Right kidney (tissue), 1 donor: ENCODE measurements around the gene DNAJB2.
"Not testable (repeated sequence)": the region's sequence is repeated elsewhere in the genome, so short reads cannot be mapped to it uniquely, and the experiment has no call there.

Experiments used
- DNase-seq: peaks from one replicate; pipeline ENCODE4 v3.0.0-alpha.2; 2016

DNAJB2 gene

DNA sequence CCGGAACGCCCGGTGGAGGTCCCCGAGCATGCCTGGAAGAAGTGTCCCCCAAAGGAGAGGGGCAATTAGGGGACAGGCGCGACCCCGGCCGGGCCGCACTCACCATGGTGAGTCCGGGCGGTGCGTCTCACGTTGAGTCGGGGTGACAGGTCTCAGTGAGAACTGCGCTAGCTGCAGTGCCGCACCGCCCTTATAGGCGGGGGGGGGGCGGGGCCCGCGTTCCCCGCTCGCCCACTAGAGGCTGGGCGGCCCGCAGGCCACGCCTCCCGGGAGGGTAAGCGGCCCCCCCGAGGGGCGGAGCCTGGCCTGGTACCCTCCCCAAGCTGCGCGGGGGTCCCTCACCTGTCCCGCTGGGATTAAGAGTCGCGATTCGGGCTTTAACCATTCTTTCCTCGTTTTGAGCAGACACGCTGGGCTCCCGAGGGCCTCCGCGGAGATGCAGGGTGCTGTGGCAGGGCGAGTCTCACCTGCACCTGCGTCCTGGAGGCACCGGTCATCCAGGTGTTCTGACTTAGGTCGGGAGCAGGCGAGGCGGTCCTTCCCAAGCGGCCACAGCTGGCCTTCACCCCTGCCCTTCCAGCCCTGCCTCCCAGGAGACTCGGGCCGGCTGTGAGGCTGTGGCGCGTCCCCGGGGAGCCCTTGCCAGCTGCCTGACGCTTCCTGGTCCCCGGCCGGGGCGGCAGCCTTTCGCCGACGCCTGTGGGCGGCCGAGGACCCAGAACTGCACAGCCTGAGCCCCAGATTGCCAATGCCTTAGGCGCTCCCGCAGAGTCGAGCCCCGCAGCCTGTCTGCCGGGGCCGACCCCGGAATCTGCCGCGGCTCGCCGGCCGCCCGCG is 25.2 kb upstream of the DNAJB2 start, which contains the start of gene TUBA4A:
Gene TUBA4A (minus strand): TSS at position 166 of the 837 bp plus-strand sequence. CDS start 60 bp downstream, at position 106.
- DNase-seq = peak; percentile 84

DNA sequence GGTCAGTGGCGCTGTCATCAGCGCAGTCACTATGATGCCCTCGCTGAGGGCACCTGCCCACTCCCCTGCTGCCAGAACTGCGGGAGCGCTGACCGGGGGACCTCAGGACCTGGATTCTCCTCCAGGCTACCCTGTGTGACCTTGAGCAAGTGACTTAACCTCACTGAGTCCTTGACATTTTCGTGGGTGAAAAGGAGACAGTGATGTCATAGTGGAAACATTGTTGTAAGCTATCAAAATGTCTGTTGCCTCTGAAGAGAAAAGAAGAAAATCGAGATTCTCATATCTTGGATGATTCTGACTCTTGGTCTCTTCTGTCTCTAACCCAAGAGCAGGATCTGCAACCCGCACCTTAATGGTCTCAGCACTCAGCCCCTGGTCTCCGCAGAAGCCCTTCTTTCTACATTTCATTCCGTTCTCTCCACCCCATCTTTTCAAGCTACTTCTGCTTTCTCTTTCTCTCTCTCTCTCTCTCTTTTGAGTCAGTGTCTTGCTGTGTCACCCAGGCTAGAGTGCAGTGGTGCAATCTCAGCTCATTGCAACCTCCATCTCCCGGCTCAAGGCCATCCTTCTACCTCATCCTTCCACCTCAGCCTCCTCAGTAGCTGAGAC is 24.5 kb upstream of the DNAJB2 start:
- no peak for DNase-seq

- DNase-seq = not testable (repeated sequence)
Measured at GRCh38 chr2:219258942-219259341, 20.2 kb upstream of the DNAJB2 start.

GRCh38 chr2:219261024-219261855 is 17.9 kb upstream of the DNAJB2 start:
- no peak for DNase-seq

GRCh38 chr2:219266232-219266631 is 12.9 kb upstream of the DNAJB2 start:
- DNase-seq = no peak

DNA sequence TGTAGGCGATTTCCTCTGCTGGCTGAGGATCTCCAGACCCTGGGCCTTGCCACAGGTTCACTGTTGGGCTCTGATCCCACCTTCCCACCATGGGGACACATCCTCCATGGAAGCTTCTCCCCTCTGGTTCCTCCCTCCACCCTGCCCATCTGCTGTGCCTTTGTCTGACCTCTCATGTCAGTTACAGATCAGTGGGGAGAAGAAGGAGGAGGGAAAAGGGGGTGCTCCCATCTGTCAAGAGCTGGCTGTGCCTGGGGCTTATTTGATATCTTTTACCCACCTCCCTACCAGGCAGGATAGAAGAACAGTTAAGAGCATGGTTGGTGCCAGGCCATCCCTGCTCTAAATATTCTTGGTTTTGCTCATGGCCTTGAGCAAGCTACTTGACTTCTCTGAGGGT is 12.3 kb upstream of the DNAJB2 start:
- DNase-seq = no peak

GRCh38 chr2:219268294-219268693 is 10.9 kb upstream of the DNAJB2 start:
- DNase-seq = no peak

DNA sequence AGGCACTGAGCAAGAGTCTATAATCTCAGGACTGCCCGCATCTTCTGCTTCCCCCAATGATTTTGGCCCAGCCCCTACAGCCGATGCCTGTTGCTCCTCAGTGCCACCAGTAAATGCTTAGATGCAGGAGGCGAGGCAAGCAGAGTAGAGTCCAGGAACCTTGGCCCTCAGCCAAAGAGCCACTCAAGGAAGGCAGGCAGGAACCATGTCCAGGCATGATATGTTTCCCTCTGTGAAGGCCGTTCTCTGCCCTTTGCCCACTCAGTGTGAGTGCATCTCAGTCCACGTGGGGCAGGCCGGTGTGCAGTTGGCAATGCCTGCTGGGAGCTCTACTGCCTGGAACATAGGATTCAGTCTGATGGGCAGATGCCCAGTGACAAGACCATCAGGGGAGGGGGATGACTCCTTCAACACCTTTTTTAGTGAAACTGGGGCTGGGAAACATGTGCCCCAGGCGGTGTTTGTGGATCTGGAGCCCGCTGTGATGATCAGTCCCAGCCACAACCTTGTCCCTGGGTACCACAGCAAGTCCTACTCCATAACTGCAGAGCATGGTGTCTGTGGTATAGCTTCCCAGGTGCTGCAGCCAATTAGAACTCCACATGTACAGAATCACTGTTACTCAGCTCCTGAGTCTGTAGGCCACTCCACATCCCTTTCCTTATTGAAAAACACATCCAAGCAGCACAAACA is 9.7 kb upstream of the DNAJB2 start:
- no peak for DNase-seq

DNA sequence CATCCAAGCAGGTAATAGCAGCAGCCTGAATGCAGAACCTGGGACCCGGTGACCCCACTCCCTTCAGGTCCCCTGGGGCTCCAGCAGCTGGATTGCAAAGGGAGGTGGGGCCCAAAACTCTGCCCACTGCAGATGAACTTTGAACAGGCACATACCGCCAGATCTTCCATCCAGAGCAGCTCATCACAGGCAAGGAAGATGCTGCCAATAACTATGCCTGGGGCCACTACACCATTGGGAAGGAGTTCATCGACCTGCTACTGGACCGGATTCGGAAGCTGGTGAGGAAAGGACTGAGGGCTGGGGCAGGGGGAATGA is 9.2 kb upstream of the DNAJB2 start:
- DNase-seq = no peak

DNA sequence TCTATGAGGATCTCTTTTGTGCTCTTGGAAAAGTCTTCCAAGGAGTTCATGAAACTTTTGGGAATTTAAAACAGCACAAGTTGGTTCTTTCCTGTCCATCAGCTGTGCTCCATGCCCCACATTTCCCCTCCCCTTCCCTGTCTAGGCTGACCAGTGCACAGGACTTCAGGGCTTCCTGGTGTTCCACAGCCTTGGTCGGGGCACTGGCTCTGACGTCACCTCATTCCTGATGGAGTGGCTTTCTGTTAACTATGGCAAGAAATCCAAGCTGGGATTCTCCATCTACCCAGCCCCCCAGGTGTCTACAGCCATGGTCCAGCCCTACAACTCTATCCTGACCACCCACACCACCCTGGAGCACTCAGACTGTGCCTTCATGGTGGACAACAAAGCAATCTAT is 8.1 kb upstream of the DNAJB2 start:
- DNase-seq = no peak

DNA sequence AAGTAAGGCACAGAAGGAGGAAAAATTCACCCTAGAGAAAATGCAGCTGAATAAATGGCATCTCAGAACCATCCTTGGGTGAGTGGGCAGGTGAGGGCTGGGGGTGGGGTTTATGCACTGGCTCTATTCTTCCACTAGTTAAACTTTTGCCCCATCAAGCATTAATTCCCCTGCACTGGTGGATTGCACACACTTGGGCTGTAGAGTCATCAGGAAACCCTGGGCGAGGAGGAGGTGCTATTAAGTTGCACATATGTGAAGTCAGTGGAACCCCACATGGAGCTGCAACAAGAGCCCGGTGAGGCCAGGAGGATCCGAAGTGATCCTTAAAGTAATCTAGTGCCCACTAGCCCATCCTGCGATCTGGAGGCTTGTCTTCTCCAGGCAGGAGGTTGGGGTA is 6.8 kb upstream of the DNAJB2 start:
- no peak for DNase-seq

DNA sequence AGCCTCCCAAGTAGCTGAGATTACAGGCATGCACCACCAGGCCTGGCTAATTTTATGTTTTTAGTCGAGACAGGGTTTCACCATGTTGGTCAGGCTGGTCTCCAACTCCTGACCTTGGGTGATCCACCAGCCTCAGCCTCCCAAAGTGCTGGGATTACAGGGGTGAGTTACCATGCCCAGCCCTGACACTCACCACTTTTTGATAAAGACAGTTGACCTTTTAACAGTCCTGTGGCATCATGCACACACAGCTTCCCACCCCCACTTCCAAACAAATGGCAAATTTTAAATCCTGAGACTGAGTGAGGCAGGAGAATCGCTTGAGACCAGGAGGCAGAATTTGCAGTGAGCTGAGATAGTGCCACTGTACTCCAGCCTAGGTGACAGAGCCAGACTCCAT is 6.2 kb upstream of the DNAJB2 start:
- no peak for DNase-seq

DNA sequence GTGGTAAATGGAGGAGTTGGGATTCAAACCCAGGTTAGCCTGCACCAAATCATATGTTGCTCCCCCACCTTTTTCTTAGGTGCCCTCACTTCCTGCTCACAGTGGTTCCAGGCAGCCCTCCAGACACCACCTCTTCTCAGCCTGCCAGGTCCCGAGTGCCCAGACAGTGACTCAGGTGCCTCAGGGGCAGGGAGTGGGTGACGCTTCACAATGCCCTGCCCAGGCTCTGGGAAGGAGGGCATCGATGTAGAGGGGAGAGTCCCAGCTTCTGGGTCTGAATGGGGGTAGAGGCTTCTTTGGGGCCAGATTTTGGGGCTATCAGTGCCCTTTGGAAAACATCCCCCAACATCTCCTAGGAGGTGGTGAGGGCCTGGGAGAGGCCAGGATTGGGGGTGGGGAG is 5.2 kb upstream of the DNAJB2 start:
- DNase-seq = no peak

- no peak for DNase-seq
Measured at GRCh38 chr2:219274361-219274921, 4.7 kb upstream of the DNAJB2 start.

DNA sequence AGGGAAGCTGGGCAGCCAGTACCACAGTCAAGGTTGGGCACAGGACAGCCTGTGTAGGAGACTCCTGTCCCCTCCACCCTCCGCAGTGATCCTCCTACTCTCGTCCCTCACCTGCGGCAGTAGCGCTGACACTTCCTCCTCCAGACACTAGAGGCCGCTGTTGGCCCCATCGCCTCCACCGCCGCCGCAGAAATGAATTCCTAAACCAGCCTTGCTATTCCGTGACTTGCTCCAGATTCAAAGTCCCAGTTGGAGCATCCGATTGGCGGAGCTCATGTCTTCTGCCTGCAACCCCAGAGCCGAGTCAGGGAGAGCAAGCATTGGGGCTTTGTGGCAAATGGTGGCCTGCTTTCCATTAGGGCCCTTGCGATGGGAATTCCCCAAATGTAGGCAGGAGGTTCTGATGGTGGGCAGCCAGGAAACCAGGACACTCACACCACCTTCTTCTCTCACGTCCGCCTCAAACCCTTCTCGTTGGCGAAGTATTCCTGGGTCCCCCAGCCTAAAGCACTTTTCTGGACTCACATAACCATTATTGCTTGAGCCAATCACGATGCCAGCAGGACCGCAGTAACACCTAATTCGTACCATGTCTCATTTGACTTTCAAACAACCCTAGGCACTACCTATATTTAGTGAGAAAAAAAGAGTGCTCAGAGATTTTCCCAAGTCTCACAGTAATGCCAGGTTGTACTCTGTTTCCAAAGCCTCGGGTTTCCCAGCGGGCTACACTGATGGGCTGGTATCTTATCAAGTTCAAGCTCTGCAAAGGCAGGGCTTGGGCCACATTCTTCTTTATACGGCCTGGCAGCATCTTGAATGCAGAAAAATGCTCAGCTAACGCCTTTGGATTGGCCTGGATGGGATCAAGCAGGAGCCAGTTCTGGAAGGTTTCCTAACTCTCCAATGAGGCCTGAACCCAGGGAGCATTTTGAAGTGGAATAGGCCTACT is 1.2 kb upstream of the DNAJB2 start:
- DNase-seq = peak; percentile 77

DNA sequence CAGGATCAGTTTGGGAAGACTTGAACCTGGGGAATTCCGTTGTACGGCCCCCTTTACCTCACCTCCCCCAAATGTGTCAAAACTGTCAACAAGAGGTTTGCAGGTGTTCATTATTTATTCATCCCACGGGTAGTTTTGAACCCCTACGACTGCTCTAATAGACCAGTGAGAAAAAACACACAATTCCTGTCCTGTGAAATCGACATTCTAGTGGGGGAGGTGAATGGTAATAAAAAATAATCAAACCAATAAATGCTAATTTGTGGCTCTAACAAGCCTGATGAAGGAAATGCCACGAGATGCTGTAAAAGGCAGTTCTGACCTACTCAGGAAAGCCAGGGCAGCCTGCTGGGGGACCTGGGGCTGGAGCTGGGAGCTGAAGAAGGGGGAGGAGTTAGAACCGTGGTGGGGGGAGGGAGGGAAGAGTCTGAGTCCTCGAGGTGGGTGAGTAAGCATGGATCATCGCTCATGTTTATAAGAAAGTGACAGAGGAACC is 463 bp upstream of the DNAJB2 start:
- no peak for DNase-seq

DNA sequence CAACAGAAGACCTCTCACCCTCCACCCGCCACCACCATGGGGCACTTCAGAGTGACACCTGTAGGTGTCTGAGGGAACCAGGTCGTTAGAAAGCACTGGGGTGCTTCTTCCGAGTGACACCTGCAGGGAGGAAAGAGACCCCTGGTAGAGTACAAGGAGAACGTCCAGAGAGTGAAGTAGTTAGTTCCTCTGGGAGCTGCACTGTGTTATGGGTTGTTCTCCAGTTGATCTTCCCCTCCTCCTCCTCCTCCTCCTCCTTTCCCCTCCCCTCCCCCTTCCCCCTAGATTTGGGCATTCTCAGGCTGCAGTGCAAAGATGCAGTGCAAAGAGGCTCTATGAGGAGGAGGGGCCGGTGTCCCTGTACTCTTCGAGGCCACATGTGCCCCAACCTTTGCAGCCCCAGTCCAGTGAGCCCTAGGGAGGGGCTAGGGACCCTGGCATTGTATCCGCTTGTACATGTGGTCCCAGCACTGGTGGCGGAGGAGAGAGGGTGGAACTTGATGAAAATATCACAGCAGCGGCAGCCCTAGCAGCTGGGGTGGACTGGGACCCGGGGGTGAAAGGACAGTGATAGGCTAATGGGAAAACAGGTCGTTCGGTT is 850 bp downstream of the DNAJB2 start:
- no peak for DNase-seq

- DNase-seq = no peak
Measured at GRCh38 chr2:219280651-219281050, 1.5 kb downstream of the DNAJB2 start.

- DNase-seq = no peak
Measured at GRCh38 chr2:219281588-219281987, 2.4 kb downstream of the DNAJB2 start.

DNA sequence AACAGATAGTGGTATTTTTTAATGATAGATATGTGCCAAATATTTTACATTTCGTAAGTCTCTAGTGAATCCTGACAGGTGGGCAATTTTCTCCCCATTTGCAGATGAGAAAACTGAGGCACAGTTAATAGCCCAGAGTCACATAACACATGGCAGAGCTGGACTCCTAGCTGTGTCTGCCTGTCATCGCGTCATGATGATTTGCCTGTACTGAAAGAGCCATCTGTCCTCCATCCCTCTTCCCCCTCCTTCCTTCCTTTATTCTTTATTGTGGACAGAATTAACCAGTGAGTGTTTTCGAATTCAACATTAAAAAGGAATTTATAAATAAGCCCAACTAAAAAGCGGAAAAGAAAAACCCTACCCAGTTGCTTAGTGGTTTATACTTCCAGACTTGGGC is 3.2 kb downstream of the DNAJB2 start:
- DNase-seq = no peak
